Transverse colon (tissue), 4 donors: ENCODE results near the gene RFLNA. TPM values are rescaled to one million over a fixed set of nuclear protein-coding genes. Genes with fewer than 3 reads are reported as not detected.
A peak's percentile ranks its signal among the peaks of the same experiment; 100 is the strongest.

Source experiments
- DNase-seq: peaks from one replicate; pipeline ENCODE4 v3.0.0-alpha.2; 2019
- H3K27ac ChIP-seq, 4 donors: fragments of 200-600 bp; sonication (generic); 2 replicates each; pipeline ENCODE4 v1.5.1; 2016 to 2018; ENCODE audit warnings: inconsistent platforms in 4 of 4
- H3K27me3 ChIP-seq: fragments of 200-600 bp; sonication (generic); 2 replicates; pipeline ENCODE4 v1.5.1; 2017; ENCODE audit warnings: inconsistent platforms
- H3K36me3 ChIP-seq, 4 donors: fragments of 200-600 bp; sonication (generic); 2 replicates each; pipeline ENCODE4 v1.5.1; 2017 to 2019; ENCODE audit warnings: inconsistent platforms in 4 of 4
- H3K4me1 ChIP-seq, 4 donors: fragments of 200-600 bp; sonication (generic); 2 replicates each; pipeline ENCODE4 v1.5.1; 2017 to 2020; ENCODE audit warnings: inconsistent platforms in 4 of 4
- H3K4me3 ChIP-seq, 4 donors: fragments of 200-600 bp; sonication (generic); 1 replicate in 1 of 4; 2 replicates in 3 of 4; pipeline versions ENCODE4 v1.5.1 to v1.6.1; 2017 to 2019; ENCODE audit warnings: inconsistent platforms in 4 of 4
- H3K9me3 ChIP-seq, 2 donors: fragments of 200-600 bp; sonication (generic); 2 replicates each; pipeline ENCODE4 v1.5.1; 2017 to 2019; ENCODE audit warnings: inconsistent platforms in 2 of 2
- EP300 ChIP-seq: sonication (generic); formaldehyde crosslinking; IDR thresholded peaks from one replicate; pipeline ENCODE4 v1.6.1; 2017; ENCODE audit warnings: antibody characterized with exemption, low read depth
- POLR2A ChIP-seq: fragments of 450-650 bp; IDR thresholded peaks from one replicate; pipeline ENCODE4 v1.6.1; 2016; ENCODE audit warnings: antibody characterized with exemption, mild to moderate bottlenecking, moderate library complexity
- POLR2AphosphoS5 ChIP-seq, 3 donors: sonication (generic); formaldehyde crosslinking; IDR thresholded peaks; one replicate each; pipeline ENCODE4 v1.6.1; 2016; ENCODE audit warnings: antibody characterized with exemption in 3 of 3
- WGBS, 2 donors: methylation state at CpG; one replicate each; pipeline ENCODE4 v1.1.5; 2018; ENCODE audit warnings: low coverage in 1 of 2; 5-methylcytosine and 5-hydroxymethylcytosine counted together
- in situ Hi-C, 4 donors: fragments of 200-750 bp; cut with MboI; loops; one replicate each; pipeline versions ENCODE4 v1.15.0 to v1.15.1; 2017; ENCODE audit warnings: low sequenced_read_pairs in 3 of 4, low pct_ligation_motif_present in 1 of 4, low pct_unique_long_range_greater_than_20kb in 1 of 4
- intact Hi-C: fragments of 100-400 bp; cut with DNase I; formaldehyde crosslinking; loops from one replicate; pipeline ENCODE4 v1.15.1; 2023; ENCODE audit warnings: low total_unique reads
- total RNA-seq, 4 donors: library from RNA; depleted of rRNA; stranded (reverse); fragments of >200 nt; gene quantifications; one replicate each; pipeline ENCODE4 v1.1.0, GENCODE V29; 2016
- TF ChIP-seq, protein P1 (sequence below), 5 experiments: fragments of 200-600 bp in 3 of 5; fragments of 450-650 bp in 2 of 5; sonication (generic) in 3 of 5; IDR thresholded peaks; 1 replicate in 2 of 5; 2 replicates in 3 of 5; pipeline ENCODE4 v1.5.1; 2016 to 2017; ENCODE audit warnings: antibody characterized with exemption in 5 of 5, inconsistent platforms in 3 of 5, mild to moderate bottlenecking in 2 of 5, moderate library complexity in 1 of 5

Gene RFLNA
- total RNA-seq, 4 donors from 2014 or later = 19.1 to 53.8 (median 30.7) TPM

DNA sequence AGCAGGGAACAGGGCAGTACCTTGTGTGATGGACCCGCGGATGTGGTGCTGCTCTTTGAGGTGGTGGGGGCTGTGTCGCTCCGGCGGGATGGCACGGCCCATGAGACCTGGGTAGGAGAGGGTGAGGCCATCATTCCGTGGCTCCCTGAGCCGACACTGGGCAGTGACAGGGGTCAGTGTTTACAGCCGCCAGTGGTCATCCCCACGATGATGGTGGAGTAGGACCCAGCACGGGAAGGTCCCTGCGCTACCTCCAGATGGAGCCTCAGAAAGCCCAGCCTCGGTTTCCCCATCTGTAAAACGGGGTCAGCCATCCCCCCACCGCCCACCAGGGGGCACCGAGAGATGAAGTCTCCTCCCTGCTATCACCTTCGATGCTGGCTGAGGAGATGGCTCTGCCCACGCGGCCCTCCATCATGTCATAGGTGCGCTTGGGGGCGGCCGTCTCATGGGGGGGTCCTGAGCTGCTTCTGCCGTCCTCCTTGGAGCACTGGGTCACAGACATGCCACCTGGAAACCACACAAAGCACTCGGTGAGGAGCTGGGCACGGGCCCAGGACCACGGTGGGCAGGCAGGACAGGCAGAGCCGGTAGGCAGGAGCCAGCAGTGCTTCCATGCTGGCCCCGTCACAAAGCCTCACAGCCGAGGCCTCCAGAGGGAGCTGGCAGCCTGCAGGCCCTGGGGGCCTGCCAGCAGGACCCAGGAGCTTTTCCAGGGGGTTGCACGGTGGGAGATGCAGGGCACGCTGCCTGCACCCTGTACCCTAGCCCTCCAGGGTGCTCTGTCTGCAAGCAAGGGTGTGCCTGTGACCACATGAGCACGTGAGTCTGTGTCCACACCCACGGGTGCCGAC lies 53.1 kb downstream of the RFLNA start:
- no peak overlapping the region for H3K27ac ChIP-seq
- H3K27me3 ChIP-seq = no peaks in the 10 kb centered on the region
- intact Hi-C loops = no loop called here
- no peak for DNase-seq
- 85% methylated on average over 32 of the region's 34 CpGs; no CpG with 5 or more reads in 1 of the 2 donors for WGBS, 2 donors
- no peak overlapping the region for H3K4me3 ChIP-seq
- peaks cover 6 to 10% (median 8%) of the 10 kb centered on the region in 4 donors for H3K4me1 ChIP-seq
- H3K9me3 ChIP-seq = no peaks in the 10 kb centered on the region
- no peak for TF ChIP-seq EP300
- TF ChIP-seq, protein P1, sequence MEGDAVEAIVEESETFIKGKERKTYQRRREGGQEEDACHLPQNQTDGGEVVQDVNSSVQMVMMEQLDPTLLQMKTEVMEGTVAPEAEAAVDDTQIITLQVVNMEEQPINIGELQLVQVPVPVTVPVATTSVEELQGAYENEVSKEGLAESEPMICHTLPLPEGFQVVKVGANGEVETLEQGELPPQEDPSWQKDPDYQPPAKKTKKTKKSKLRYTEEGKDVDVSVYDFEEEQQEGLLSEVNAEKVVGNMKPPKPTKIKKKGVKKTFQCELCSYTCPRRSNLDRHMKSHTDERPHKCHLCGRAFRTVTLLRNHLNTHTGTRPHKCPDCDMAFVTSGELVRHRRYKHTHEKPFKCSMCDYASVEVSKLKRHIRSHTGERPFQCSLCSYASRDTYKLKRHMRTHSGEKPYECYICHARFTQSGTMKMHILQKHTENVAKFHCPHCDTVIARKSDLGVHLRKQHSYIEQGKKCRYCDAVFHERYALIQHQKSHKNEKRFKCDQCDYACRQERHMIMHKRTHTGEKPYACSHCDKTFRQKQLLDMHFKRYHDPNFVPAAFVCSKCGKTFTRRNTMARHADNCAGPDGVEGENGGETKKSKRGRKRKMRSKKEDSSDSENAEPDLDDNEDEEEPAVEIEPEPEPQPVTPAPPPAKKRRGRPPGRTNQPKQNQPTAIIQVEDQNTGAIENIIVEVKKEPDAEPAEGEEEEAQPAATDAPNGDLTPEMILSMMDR (IDR thresholded peaks at IDR 0.05) = peak; percentile 46 to 53 (median 52)
- in situ Hi-C loops = loop anchor here in 1 of 4 donors (25.0 kb wide), 1 partner anchor 414 kb away; no protein-coding TSS in a partner anchor
- H3K36me3 ChIP-seq = peaks cover 0 to 47% (median 25%) of the 10 kb centered on the region in 4 donors

DNA sequence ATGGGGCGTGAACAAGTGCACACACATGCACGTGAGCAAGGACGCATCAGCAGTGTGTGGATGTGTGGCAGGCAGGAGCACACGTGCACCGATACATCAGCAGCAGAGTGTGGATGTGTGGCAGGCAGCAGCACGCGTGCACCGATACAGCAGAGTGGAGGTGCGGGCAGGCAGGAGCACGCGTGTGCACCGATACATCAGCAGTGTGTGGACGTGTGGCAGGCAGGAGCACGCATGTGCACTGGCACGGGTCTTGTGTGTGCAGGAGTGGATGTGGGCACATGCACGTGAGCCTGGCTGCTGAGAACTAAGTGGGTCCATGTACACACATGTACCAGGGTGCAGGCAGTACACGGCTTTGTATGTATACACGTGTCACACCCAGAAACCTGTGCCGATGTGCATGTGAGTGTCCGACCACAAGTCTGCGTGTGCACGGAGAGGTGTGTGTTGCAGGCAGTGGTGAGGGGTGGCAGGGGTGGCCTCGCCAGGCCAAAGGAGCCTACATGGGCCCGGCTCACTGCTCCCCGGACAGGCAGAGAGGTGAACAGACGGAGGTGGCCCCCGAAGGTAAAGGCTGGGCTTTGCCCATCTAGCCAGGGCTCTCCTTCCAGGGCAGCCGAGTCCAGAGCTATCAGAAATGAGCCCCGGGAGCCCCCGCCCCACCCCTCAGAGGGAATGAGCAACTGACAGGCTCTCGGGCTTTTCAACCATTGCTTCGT lies 53.9 kb downstream of the RFLNA start:
- Histone ChIP-seq H3K9me3 (no peaks in the 10 kb centered on the region), H3K4me3 (no peak overlapping the region), H3K36me3 (peaks cover 0 to 42% (median 23%) of the 10 kb centered on the region in 4 donors), H3K27ac (no peak overlapping the region), H3K4me1 (peaks cover 10 to 15% (median 13%) of the 10 kb centered on the region in 4 donors), H3K27me3 (no peaks in the 10 kb centered on the region)
- intact Hi-C loops = no loop called here
- 90% methylated on average over 32 of the region's 32 CpGs; no CpG with 5 or more reads in 1 of the 2 donors for WGBS, 2 donors
- no peak for DNase-seq
- TF ChIP-seq, protein P1 (IDR thresholded peaks at IDR 0.05) = no peak
- TF ChIP-seq POLR2AphosphoS5 (IDR thresholded peaks at IDR 0.05) (no peak), POLR2A (no peak), EP300 (no peak)
- in situ Hi-C loops = loop anchor here in 1 of 4 donors (25.0 kb wide), 1 partner anchor 413 kb away; no protein-coding TSS in a partner anchor

DNA sequence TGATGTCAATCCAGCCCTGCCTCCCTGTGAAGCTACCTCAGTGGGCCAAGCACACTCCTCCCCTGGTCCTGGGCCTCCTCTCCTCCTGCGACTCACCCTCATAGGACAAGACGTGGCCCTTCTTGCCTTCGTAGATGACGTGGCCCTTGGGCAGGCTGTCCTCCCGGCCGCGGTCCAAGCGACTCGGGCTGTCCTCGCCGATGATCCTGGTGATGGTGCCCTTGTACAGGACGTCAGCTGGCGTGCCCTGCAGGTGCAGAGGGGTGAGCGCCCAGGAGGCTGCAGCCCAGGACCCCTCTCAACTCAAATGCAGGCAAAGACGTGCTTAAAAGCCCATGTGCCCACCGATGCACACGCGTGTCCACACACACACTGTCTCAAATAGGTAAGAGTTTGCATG lies 55.6 kb downstream of the RFLNA start:
- no peak for DNase-seq
- H3K27me3 ChIP-seq = no peaks in the 10 kb centered on the region
- H3K36me3 ChIP-seq = peaks cover 0 to 33% (median 17%) of the 10 kb centered on the region in 4 donors
- peaks cover 10 to 15% (median 13%) of the 10 kb centered on the region in 4 donors for H3K4me1 ChIP-seq
- in situ Hi-C loops (loop anchor here in 1 of 4 donors (25.0 kb wide), 1 partner anchor 412 kb away; no protein-coding TSS in a partner anchor), intact Hi-C loops (loop anchor here (10.0 kb wide), 1 partner anchor 414 kb away; no protein-coding TSS in a partner anchor)
- H3K9me3 ChIP-seq = no peaks in the 10 kb centered on the region
- WGBS, 2 donors = 94% methylated on average over 17 of the region's 18 CpGs; no CpG with 5 or more reads in 1 of the 2 donors
- H3K4me3 ChIP-seq = no peak overlapping the region
- H3K27ac ChIP-seq = no peak overlapping the region
- TF ChIP-seq POLR2AphosphoS5 (IDR thresholded peaks at IDR 0.05) = no peak
- TF ChIP-seq POLR2A = no peak
- no peak for TF ChIP-seq EP300
- TF ChIP-seq, protein P1 (IDR thresholded peaks at IDR 0.05) = no peak

DNA sequence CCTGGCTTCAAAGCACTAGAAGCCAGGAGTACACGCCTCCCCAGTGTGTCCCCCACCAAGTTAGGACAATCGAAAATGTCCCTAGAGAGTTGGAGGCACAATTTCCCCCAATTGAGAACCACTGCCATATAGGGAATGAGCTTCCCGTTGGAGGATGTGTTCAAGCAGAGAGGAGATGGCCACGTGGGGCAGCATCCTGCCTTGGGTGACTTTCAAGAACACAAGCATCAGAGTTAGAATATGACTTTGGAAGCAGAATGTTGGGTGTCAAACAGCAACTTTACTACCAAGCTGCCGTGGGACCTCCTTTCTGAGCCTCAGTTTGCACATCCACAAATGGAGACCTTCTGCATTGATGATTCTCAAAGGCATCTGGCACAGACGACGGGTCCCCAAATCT lies 56.5 kb downstream of the RFLNA start:
- TF ChIP-seq, protein P1 (IDR thresholded peaks at IDR 0.05) = no peak
- TF ChIP-seq POLR2AphosphoS5 (IDR thresholded peaks at IDR 0.05) = no peak
- TF ChIP-seq EP300 = no peak
- no peak for TF ChIP-seq POLR2A
- Histone ChIP-seq H3K4me3 (no peak overlapping the region), H3K4me1 (peaks cover 10 to 15% (median 13%) of the 10 kb centered on the region in 4 donors), H3K27ac (no peak overlapping the region), H3K36me3 (peaks cover 0 to 29% (median 17%) of the 10 kb centered on the region in 4 donors), H3K9me3 (no peaks in the 10 kb centered on the region), H3K27me3 (no peaks in the 10 kb centered on the region)
- no peak for DNase-seq
- intact Hi-C loops = loop anchor here (10.0 kb wide), 1 partner anchor 413 kb away; no protein-coding TSS in a partner anchor
- WGBS, 2 donors = 84% methylated on average over 7 of the region's 7 CpGs; no CpG with 5 or more reads in 1 of the 2 donors
- in situ Hi-C loops = loop anchor here in 1 of 4 donors (25.0 kb wide), 1 partner anchor 411 kb away; no protein-coding TSS in a partner anchor
